ENCODE results near the gene ACTN4.

ACTN4 gene

GRCh38 chr19:38678217-38678890 lies 30.9 kb downstream of the ACTN4 start:
- no peak for DNase-seq

GRCh38 chr19:38678891-38679494 lies 31.5 kb downstream of the ACTN4 start:
- DNase-seq: no peak

GRCh38 chr19:38679839-38680238 lies 32.4 kb downstream of the ACTN4 start:
- peak; percentile 25 to 77 (median 43) for DNase-seq

- peak; percentile 24 to 58 (median 42) for DNase-seq
These were observed 34.9 kb downstream of the ACTN4 start for GRCh38 chr19:38682195-38682867.

GRCh38 chr19:38682872-38683392 lies 35.5 kb downstream of the ACTN4 start:
- no peak for DNase-seq

- DNase-seq: peak; percentile 61 to 83 (median 74)
These were observed 36.1 kb downstream of the ACTN4 start for GRCh38 chr19:38683393-38684077.

- peak; percentile 76 to 90 (median 84) for DNase-seq
These were observed 36.8 kb downstream of the ACTN4 start for GRCh38 chr19:38684078-38684861.

- no peak for DNase-seq
These were observed 37.6 kb downstream of the ACTN4 start for GRCh38 chr19:38684862-38685665.

- peak in 3 of 4 experiments; percentile 19 to 41 (median 30) for DNase-seq
These were observed 38.4 kb downstream of the ACTN4 start for GRCh38 chr19:38685666-38686529.

- DNase-seq: peak; percentile 38 to 64 (median 60)
These were observed 39.1 kb downstream of the ACTN4 start for GRCh38 chr19:38686530-38686888.

- DNase-seq: no peak
These were observed 40.5 kb downstream of the ACTN4 start for GRCh38 chr19:38687837-38688378.

- DNase-seq: no peak
These were observed 42.7 kb downstream of the ACTN4 start for GRCh38 chr19:38690146-38690545.

- DNase-seq: no peak
These were observed 43.4 kb downstream of the ACTN4 start for GRCh38 chr19:38690832-38691231.

- no peak for DNase-seq
These were observed 44.5 kb downstream of the ACTN4 start for GRCh38 chr19:38691938-38692457.

GRCh38 chr19:38692458-38693379 lies 45.3 kb downstream of the ACTN4 start:
- DNase-seq: no peak

GRCh38 chr19:38693380-38694223 lies 46.2 kb downstream of the ACTN4 start:
- DNase-seq: peak in 3 of 4 experiments; percentile 16 to 28 (median 27)

- DNase-seq: peak; percentile 64 to 76 (median 70)
These were observed 47.9 kb downstream of the ACTN4 start for GRCh38 chr19:38695317-38695683.
